GM21529 (cell line): ENCODE data around the gene ZDHHC11B.

Experiments used
- ATAC-seq: cut with Tn5 transposase; IDR thresholded peaks from one replicate; pipeline ENCODE4 v1.9.1; 2021; ENCODE audit not compliant: unreplicated experiment

Gene ZDHHC11B

DNA sequence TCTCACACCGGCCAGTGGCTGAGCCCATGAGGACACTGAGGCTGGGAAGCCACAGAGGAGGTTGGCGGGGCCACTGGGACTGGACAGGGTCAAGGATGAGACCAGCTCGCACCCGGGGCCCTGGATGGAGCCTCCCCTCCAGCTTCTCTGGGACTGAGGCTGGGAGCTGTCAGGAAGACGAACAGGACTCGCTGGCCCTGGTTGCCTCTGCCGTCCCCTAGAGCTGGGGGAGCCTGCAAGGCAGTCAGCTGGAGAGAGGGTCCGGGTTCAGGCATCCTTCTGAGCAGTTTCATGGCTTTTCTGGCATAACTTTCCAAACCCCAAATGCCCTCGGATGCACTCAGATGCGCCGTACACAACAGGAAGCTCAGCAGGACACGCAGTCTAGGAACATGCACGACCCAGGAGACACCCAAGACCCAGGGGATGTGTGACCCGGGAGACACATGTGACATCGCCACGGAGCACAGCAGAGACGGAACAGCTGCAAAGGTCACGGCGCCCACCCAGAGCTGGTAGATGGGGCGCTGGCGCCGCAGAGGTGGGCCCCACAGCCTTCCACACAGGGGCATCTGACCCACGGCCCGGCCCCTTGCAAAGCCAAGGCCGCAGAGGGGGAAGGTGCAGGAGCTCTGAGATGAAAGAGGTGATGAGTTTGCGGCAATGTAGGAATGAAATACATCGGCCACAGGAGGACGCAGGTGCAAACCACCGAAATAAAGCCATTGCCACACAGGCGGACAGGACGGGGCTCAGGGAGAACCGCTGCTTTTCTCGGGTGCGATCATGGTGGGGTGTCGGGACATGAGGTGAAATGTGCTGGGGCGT, 108.4 kb downstream of the ZDHHC11B start:
- no peak for ATAC-seq

DNA sequence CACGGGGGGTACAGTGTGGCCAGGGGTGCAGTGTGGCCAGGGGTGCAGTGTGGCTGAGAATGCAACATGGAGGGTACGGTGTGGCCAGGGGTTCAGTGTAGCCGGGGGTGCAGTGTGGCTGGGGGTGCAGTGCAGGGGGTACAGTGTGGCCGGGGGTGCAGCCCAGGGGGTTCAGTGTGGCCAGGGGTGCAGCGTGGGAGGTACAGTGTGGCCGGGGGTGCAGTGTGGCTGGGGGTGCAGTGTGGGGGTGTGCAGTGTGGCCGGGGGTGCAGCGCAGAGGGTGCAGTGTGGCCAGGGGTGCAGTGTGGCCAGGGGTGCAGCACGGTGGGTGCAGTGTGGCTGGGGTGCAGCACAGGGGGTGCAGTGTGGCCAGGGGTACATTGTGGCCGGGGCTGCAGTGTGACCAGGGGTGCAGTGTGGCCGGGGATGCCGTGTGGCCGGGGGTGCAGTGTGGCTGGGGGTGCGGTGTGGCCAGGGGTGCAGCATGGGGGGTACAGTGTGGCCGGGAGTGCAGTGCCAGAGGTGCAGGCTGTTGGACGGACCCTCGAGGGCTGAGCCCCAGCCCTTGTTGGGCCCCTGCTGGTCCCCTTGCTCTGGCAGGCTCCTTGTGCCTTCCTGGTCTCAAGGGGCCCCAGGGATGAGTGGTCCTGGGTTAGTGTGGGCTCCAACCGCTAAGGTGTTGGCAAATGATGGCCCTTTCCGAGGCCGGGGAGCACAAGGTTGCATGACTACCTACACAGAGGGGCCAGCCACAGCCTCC, 109.2 kb downstream of the ZDHHC11B start:
- ATAC-seq = no peak

DNA sequence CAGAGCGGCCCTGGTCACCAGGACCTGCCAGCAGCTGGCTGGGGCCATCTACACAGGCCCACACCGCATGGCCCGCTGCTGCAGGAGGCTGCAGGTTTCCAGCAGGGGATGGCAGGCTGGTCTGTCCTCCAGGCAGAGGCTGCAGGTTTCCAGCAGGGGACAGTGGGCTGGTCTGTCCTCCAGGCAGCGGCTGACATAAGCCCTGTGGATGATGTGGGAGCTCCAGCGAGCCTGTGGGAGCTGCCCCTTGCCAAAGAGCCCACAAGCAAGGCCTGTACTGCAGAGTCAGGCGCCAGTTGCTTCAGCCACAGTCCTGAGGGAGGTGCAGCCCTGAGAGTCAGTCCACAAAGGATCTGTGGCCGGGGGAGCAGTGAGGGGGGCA, 109.9 kb downstream of the ZDHHC11B start:
- ATAC-seq = no peak

GRCh38 chr5:673831-674629, 110.5 kb downstream of the ZDHHC11B start:
- ATAC-seq = no peak

DNA sequence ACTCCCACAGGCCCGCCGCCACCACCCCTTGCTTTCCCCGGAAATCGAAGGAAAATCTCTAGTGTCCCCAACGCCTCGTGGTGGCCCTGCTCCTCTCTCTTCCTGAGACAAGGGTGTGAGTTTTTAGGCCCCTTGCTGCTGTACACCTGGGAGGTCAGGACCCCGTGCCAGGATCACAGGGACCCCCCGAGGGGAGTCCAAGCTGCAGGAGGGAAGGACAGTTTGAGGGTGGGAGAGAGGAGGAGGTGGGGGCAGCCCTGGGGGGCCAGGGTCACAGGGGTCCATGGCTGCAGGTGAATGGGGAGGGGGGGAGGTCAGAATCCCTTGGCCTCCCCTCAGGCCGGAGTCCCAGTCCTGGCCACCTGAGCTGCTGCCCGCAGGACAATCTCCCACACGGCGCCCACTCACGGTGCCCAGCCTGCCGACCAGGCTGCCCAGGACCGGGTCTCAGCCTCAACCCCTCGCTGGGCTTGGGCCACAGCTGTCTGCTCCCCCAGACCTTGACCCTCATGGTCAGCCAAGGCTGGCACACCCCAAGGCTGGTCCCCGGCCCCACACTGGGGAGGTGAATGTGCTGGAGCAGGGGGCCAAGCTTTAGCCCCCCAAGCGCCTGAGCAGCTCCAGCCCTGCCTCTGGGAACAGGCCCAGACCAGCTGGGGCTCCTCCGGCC, 111.2 kb downstream of the ZDHHC11B start:
- no peak for ATAC-seq

GRCh38 chr5:672329-673160, 112.0 kb downstream of the ZDHHC11B start:
- ATAC-seq = no peak

- ATAC-seq = peak; percentile 59
Observed at GRCh38 chr5:671459-672328, 112.8 kb downstream of the ZDHHC11B start.

- no peak for ATAC-seq
Observed at GRCh38 chr5:670396-671270, 113.9 kb downstream of the ZDHHC11B start.

DNA sequence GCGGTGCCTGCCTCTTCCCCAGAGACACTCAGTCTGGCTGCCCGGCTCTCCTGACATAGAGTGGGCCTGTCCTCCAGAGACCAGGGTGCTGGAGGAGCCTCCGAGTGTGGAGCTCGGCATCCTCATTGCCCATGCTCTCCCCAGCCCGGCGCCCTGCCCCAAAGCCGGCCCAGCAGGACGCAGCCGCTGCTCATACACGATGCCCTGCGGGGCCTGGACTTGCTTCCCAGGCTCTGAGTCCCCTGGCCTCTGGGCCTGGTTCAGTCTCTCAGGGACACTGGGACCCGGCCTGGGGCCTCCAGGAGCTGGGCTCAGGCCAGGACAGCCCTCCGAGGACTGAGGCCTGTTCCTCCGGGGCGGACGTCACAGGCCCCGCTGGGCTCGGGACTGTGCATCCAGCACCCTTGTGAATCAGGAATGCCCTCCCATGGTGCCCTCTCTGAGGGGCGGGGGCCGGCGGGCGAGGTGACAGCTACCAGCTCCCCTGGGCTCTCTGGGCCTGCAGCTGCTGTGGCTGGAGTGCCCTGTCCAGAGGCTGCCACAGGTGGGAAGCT, 114.6 kb downstream of the ZDHHC11B start:
- no peak for ATAC-seq

DNA sequence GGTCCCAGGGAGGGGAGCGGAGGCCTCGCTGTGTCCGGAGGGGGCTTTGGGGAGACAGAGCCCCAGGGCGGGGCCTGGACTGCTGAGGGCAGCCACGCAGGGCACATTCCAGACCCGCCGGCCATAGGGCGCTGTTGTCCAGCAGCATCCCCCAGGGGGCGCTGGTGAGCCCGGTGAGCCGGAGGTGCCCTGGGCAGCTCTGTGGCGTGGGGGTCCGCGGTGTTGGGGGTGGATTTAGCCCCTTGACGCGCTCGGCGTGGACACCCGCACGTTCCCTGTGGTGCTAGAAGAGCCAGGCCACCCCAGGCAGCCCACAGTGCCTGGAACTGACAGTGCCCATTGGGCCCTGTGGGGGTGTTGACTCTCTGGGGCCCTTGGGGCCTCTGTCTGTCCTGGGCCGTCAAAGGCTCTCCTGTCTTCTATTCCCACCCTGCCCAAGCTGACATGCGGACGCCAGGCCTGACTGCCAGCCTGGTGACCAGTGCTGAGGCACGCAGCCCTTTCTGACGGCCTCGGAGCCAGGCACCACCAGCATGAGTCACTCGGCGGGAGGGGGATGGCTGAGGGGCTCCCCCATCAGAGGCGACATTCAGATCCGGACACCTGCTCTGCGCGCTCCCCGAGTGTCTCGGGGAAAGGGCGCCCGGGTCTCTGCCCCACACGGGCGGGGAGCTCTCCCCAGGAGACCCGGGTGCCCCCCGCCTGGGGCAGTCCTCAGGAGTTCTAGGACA, 115.3 kb downstream of the ZDHHC11B start:
- no peak for ATAC-seq

DNA sequence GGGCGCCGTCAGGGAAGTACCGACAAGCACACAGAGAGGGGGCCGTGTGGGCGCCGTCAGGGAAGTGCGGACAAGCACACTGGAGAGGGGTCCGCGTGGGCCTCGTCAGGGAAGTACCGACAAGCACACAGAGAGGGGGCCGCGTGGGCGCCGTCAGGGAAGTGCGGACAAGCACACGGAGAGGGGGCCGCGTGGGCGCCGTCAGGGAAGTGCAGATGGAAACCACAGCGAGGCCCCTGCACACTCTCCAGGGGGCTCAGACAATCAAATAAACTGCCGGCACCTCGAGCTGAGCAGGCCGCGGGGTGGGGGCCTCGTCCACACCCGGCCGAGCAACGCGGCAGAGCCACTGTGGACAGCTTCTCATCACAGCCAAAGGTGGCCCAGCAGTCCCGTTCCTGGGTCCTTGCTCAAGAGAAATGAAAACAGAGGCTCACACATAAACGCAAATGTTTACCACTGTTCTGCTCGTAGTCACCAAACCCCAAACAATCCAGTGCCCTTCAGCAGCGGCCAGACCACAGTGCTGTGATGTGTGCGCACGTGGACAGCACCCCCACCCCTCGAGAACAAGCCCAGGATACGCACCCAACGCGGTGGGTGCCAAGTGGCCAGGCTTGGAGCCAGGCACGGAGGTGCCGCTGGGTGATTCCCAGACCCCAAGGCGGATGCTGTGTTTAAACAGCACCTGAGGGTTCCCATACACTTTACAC, 116.1 kb downstream of the ZDHHC11B start:
- no peak for ATAC-seq

DNA sequence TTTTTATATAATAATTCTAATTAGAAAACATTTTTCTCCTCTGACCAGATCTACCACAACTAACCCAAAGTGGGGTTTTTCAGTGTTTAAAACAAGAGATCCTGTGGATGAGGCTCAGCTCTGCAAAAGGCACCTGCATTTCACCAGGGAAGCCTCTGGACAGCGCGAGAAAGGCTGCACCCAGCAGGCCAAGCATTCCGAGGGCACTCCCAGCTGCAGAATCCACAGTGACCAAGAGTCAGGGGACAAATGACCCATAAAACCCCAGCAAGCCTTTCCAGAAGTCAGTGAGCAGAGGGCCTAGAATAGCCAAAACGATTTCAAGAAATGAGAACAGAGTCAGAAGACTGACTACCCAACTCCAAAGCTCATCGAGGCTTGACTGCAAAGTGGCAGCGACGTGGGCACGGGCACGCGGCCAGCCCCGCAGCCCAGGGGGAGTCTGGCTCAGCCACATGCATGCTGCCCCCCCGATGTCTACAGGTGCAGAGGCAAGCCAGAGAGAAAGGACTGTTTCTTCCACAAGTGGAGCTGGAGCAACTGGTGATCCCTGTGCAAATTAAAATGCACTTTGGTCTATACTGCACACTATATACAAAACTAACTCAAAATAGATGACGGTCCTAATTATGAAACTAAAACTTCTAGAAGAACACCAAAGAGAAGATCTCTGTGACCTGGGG, 117.6 kb downstream of the ZDHHC11B start:
- ATAC-seq = no peak

DNA sequence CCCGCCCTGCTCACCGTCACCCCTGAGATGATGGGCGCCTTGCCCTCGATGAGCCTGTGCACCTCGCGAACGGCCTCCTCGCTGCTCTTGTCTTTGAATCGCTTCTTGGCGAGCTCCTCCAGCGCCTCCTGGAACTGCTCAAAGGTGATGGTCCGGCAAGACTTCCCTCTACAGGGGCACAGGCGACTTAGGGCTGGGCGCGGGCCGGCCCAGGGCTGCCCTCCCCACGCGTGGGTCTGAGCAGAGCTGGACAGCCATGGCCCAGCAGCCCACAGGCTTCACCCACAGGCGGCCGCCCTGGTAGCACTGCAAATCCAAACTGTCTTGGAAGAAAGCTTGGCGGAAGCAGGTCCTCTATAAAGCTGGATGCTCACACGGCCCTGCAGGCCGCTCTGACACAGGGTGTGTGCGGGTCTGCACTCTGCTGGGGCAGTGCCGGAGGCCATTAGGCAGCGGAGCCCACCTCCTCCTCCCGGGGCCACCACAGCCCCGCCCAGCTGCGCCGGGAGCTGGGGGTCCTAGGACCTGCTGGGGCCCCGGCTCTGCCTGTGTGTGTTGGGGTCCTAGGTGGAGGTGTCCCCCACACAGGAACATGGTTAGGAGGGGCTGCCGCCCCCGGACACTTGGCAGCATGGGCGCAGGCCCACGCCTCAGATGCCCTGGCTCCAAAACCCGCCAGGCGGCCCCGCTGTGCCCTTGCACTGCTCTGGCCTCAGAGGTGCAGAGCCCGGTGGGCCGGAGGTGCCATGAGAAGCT, 118.4 kb downstream of the ZDHHC11B start:
- no peak for ATAC-seq

DNA sequence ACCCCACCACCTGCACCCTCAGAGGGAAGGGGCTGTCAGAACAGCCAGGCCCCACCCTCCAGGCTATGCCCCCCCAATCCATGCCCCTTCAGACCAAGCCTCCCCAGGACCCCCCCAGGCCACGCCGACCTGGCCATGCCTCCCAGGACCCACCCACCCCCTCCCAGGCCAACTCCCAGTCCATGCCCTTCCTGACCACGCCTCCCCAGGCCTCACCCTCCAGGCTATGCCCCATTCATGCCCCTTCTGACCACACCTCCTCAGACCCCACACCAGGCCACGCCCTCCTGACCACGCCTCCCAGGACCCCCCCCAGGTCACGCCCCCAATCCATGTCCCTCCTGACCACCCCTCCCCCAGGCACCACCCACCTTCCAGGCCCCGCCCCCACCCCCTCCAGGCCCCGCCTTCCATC, 119.0 kb downstream of the ZDHHC11B start:
- no peak for ATAC-seq

DNA sequence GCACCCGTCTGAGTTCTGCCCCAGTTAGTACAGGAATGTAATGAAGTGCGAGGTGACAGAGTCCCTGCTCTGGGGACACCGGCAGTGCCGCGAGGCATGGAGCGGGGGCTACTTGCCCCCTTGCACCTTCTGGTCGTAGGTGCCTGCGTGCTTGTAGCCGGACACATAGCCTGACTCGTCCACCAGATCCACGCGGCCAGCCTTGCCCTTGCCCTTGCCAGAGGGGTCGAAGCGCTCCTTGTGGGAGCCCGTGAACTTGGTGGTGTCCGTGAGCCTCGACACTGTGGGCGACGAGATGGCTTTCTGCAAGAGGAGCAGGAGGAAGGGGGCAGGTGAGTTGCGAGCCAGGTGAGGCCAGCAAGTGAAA, 119.6 kb downstream of the ZDHHC11B start:
- no peak for ATAC-seq
